ENCODE data around the gene MACROH2A2.
A peak's percentile ranks its signal among the peaks of the same experiment; 100 is the strongest.

Gene MACROH2A2

DNA sequence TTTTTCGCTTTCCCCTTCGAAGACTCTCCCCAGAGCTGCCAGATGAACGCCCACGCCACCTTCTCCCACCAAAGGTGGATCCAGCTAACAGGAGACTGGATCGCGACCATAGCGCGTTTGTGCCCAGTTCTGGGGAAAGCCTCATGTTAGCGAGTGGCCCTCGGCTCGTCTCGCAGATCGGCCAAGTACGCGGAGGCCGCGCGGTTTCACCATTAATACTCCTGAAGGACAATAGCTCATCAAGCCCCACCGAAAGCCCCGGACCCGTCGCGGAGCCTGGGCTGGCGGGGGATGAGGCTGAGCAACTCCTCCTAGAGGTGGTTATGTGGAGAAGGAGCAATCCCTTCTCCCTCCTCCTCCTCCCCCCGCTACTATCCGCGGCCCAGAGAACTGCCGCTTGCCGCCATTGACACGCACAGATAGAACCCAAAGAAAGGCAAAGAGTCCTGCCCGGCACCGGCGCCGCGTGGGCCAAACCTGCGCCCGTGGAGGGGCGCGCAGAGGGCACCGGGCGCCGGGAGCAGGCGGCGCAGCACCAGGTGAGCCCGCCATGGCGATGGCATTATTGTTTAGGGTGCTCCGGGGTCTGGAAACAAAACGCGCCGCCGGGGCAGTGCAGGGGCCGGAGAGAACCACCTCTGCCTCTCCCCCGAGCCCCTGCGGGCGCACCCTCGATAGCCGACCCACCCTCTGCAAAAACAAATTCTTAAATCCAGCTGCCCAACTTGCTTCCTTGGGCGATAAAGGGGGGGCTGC, at the start of gene MACROH2A2:
MACROH2A2 (plus strand) TSS at position 385 of the 756 bp plus-strand sequence. CDS start 22,813 bp downstream, outside the sequence.
- TF ChIP-seq, protein P1, sequence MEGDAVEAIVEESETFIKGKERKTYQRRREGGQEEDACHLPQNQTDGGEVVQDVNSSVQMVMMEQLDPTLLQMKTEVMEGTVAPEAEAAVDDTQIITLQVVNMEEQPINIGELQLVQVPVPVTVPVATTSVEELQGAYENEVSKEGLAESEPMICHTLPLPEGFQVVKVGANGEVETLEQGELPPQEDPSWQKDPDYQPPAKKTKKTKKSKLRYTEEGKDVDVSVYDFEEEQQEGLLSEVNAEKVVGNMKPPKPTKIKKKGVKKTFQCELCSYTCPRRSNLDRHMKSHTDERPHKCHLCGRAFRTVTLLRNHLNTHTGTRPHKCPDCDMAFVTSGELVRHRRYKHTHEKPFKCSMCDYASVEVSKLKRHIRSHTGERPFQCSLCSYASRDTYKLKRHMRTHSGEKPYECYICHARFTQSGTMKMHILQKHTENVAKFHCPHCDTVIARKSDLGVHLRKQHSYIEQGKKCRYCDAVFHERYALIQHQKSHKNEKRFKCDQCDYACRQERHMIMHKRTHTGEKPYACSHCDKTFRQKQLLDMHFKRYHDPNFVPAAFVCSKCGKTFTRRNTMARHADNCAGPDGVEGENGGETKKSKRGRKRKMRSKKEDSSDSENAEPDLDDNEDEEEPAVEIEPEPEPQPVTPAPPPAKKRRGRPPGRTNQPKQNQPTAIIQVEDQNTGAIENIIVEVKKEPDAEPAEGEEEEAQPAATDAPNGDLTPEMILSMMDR (IDR thresholded peaks at IDR 0.05; ENCODE audit: low read depth, low read length), result peak; percentile 59
- in situ Hi-C loops (cut with HindIII; ENCODE audit: low sequenced_read_pairs), result no loop called here
- DNase-seq (ENCODE audit: low read depth, low spot score), result peak; percentile 72
- H3K4me3 ChIP-seq (ENCODE audit: low read depth, low read length), result peak within 1 kb of the TSS; percentile 76

DNA sequence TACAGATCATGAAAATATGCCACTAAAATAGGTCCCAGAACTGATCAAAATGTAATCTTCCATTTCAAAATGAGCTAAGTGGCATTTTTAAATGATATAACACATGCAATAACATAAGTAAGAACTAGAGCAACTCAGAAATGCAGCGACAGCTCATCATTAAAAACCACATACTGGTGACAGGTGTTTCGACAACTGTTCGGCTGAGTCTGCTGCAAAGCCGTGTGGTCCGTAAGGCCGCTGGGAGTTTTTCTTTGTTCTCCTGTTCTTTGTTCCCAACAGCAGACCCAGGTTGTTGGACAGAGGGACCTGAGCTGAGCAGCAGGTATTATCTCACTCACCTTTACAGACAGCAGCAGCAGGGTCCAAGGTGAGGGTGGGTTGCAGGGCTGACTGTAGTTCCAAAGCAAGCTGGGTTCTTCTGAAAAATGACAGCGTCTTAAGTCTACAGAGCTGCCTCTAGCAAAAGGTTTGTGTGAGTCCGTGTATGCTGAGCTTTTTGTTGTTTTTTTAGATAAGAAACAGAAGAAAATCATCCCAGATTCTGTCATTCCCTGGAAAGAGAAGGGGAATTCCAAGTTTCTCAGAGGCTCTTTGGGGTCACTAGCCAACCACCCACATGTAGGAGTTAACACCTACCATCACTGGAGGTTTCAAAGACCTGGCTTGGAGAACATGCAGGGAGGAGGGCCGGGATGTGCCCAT, 45.4 kb upstream of the MACROH2A2 start:
- no peak for DNase-seq (ENCODE audit: low read depth, low spot score)
- TF ChIP-seq, protein P1 (IDR thresholded peaks at IDR 0.05; ENCODE audit: low read depth, low read length), result no peak
- no peak overlapping the region for H3K4me3 ChIP-seq (ENCODE audit: low read depth, low read length)
- in situ Hi-C loops (cut with HindIII; ENCODE audit: low sequenced_read_pairs), result no loop called here

DNA sequence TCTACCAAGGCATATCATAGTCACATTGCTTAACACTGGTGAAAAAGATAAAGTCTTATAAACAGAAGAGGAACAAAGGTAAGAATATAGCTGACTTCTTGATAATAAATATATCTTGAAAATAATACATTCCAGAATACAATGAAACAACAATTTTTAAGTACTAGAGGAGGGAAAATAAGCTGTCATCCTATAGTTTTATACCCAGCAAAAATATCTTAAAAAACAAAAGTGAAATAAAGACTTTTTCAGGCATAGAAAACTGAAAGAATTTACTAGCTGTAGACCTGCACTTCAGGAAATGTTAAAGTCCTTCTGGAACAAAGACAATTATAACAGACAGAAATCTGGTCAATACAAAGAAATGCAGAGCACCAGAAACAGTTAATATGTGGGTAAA, 21.4 kb upstream of the MACROH2A2 start:
- in situ Hi-C loops (cut with HindIII; ENCODE audit: low sequenced_read_pairs), result no loop called here
- TF ChIP-seq, protein P1 (IDR thresholded peaks at IDR 0.05; ENCODE audit: low read depth, low read length), result no peak
- H3K4me3 ChIP-seq (ENCODE audit: low read depth, low read length), result no peak overlapping the region
- DNase-seq (ENCODE audit: low read depth, low spot score), result no peak

DNA sequence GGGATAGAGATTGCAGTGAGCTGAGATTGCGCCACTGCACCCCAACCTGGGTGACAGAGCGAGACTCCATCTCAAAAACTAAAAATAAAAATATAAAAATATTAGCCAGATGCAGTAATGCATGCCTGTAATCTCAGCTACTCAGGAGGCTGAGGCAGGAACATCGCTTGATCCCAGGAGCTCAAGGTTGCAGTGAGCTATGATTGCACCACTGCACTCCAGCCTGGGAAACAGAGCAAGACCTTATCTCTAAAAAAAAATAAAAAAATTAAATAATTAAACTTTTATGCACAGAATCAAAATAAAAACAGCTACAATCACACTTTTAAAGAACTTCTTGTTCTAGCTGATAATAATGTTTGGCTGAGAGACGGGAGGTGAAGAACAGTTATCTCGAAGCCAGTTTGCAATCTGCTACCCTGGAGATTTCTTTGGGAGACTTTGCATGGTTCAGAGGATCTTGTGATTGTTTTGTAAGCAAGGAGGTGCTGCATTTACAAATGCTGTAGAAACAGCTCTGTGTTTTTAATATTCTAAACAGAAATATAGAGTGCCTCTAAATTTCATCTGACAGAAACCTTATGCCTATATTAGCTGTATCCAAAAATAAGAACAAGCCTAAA, 19.9 kb upstream of the MACROH2A2 start:
- DNase-seq (ENCODE audit: low read depth, low spot score), result no peak
- TF ChIP-seq, protein P1 (IDR thresholded peaks at IDR 0.05; ENCODE audit: low read depth, low read length), result no peak
- no peak overlapping the region for H3K4me3 ChIP-seq (ENCODE audit: low read depth, low read length)
- in situ Hi-C loops (cut with HindIII; ENCODE audit: low sequenced_read_pairs), result no loop called here

DNA sequence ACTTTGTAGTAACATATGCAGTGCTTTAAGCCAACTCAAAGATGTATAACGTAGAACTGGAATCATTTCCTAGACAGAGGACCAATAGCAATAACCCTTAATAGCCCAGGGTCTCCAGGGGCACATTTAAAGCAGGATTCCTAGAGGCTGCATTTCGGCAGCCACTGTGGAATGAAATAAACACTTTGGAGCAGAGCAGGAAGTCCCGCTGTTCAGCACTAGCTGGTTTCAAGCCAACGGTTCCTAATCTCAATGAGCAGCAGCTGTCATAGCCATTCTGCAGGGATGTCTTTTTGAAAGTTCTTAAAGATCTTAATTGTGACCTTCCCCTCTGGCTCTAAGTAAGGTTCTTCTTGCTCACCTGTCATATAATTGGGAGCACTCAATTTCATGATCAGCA, 18.4 kb upstream of the MACROH2A2 start:
- in situ Hi-C loops (cut with HindIII; ENCODE audit: low sequenced_read_pairs), result no loop called here
- no peak overlapping the region for H3K4me3 ChIP-seq (ENCODE audit: low read depth, low read length)
- no peak for DNase-seq (ENCODE audit: low read depth, low spot score)
- TF ChIP-seq, protein P1 (IDR thresholded peaks at IDR 0.05; ENCODE audit: low read depth, low read length), result no peak

DNA sequence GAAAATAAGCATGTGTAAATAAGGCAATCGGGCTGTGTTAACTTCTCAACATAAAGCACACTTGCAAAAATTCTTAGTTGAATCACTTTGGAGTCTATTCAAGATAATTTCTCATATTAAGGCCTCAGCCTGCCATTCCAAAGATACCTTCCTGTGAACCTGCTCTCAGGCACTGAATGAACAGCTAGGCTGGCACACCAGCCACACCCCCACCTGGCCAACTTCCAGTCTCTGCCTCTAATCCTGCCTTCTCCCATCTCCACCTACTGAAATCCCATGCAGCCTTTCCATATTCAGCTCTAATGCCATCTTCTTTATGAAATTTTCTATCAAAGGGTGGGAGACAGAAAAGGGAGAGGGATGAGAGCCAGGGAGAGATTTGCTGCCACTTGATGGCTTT, 17.1 kb upstream of the MACROH2A2 start:
- no peak overlapping the region for H3K4me3 ChIP-seq (ENCODE audit: low read depth, low read length)
- TF ChIP-seq, protein P1 (IDR thresholded peaks at IDR 0.05; ENCODE audit: low read depth, low read length), result no peak
- no peak for DNase-seq (ENCODE audit: low read depth, low spot score)
- in situ Hi-C loops (cut with HindIII; ENCODE audit: low sequenced_read_pairs), result no loop called here
